ENCODE measurements around the gene ERI3.

ERI3 gene

GRCh38 chr1:44330935-44331334, 24.1 kb downstream of the ERI3 start:
- H3K79me2 ChIP-seq (ENCODE audit: insufficient read depth, low read length) = no peaks in the 10 kb centered on the region
- H3K9ac ChIP-seq (ENCODE audit: low read depth, low read length) = no peak overlapping the region
- no peaks in the 10 kb centered on the region for H3K27me3 ChIP-seq (ENCODE audit: insufficient read depth, low read length, poor library complexity)
- peaks cover 44% of the 10 kb centered on the region for H3K36me3 ChIP-seq (ENCODE audit: insufficient read depth, low read length)
- no peak for ATAC-seq (ENCODE audit: insufficient read depth, low read depth)
- H3K4me3 ChIP-seq (ENCODE audit: low read depth in 1 of 2, low read length in 2 of 2) = no peak overlapping the region
- H3K27ac ChIP-seq (ENCODE audit: low read length) = no peak overlapping the region
- no peak for DNase-seq
- no peak overlapping the region for H3K4me2 ChIP-seq (ENCODE audit: insufficient read depth, low read length)
- H2AFZ ChIP-seq (ENCODE audit: low read depth, low read length) = no peak overlapping the region
- H4K20me1 ChIP-seq (ENCODE audit: insufficient read depth, low read length) = peaks cover 14% of the 10 kb centered on the region; the same call in 1 of the 2 replicates
- no peaks in the 10 kb centered on the region for H3K4me1 ChIP-seq (ENCODE audit: insufficient read depth, low read length)
- H3K9me3 ChIP-seq (ENCODE audit: insufficient read depth, low read length, severe bottlenecking) = no peaks in the 10 kb centered on the region
- no peak for TF ChIP-seq CTCF (IDR thresholded peaks at IDR 0.05; ENCODE audit: borderline replicate concordance, extremely low read depth, low read length, poor library complexity, severe bottlenecking)
- TF ChIP-seq EZH2 (IDR thresholded peaks at IDR 0.05; ENCODE audit: borderline replicate concordance, low read depth, low read length, severe bottlenecking) = no peak

GRCh38 chr1:44328671-44329416, 26.2 kb downstream of the ERI3 start:
- no peak overlapping the region for H3K27ac ChIP-seq (ENCODE audit: low read length)
- ATAC-seq (ENCODE audit: insufficient read depth, low read depth) = no peak

GRCh38 chr1:44327679-44328491, 27.2 kb downstream of the ERI3 start:
- no peak overlapping the region for H3K9ac ChIP-seq (ENCODE audit: low read depth, low read length)
- H3K4me2 ChIP-seq (ENCODE audit: insufficient read depth, low read length) = no peak overlapping the region
- H3K36me3 ChIP-seq (ENCODE audit: insufficient read depth, low read length) = peaks cover 18% of the 10 kb centered on the region
- no peaks in the 10 kb centered on the region for H3K27me3 ChIP-seq (ENCODE audit: insufficient read depth, low read length, poor library complexity)
- DNase-seq = no peak
- no peak overlapping the region for H3K4me3 ChIP-seq (ENCODE audit: low read depth in 1 of 2, low read length in 2 of 2)
- H2AFZ ChIP-seq (ENCODE audit: low read depth, low read length) = no peak overlapping the region
- ATAC-seq (ENCODE audit: insufficient read depth, low read depth) = no peak
- H3K79me2 ChIP-seq (ENCODE audit: insufficient read depth, low read length) = no peaks in the 10 kb centered on the region
- peaks cover 7% of the 10 kb centered on the region; the same call in 1 of the 2 replicates for H4K20me1 ChIP-seq (ENCODE audit: insufficient read depth, low read length)
- H3K4me1 ChIP-seq (ENCODE audit: insufficient read depth, low read length) = no peaks in the 10 kb centered on the region
- TF ChIP-seq CTCF (IDR thresholded peaks at IDR 0.05; ENCODE audit: borderline replicate concordance, extremely low read depth, low read length, poor library complexity, severe bottlenecking) (no peak), EZH2 (IDR thresholded peaks at IDR 0.05; ENCODE audit: borderline replicate concordance, low read depth, low read length, severe bottlenecking) (no peak)
- no peak overlapping the region for H3K27ac ChIP-seq (ENCODE audit: low read length)
- H3K9me3 ChIP-seq (ENCODE audit: insufficient read depth, low read length, severe bottlenecking) = no peaks in the 10 kb centered on the region

More at GRCh38 chr1:44328671-44329416, 26.2 kb downstream of the ERI3 start:
- Histone ChIP-seq H3K4me3 (ENCODE audit: low read depth in 1 of 2, low read length in 2 of 2) (no peak overlapping the region), H2AFZ (ENCODE audit: low read depth, low read length) (no peak overlapping the region), H3K9ac (ENCODE audit: low read depth, low read length) (no peak overlapping the region), H3K27me3 (ENCODE audit: insufficient read depth, low read length, poor library complexity) (no peaks in the 10 kb centered on the region), H3K4me2 (ENCODE audit: insufficient read depth, low read length) (no peak overlapping the region), H3K9me3 (ENCODE audit: insufficient read depth, low read length, severe bottlenecking) (no peaks in the 10 kb centered on the region), H4K20me1 (ENCODE audit: insufficient read depth, low read length) (peaks cover 12% of the 10 kb centered on the region; the same call in 1 of the 2 replicates), H3K36me3 (ENCODE audit: insufficient read depth, low read length) (peaks cover 27% of the 10 kb centered on the region), H3K4me1 (ENCODE audit: insufficient read depth, low read length) (no peaks in the 10 kb centered on the region), H3K79me2 (ENCODE audit: insufficient read depth, low read length) (no peaks in the 10 kb centered on the region)
- TF ChIP-seq CTCF (IDR thresholded peaks at IDR 0.05; ENCODE audit: borderline replicate concordance, extremely low read depth, low read length, poor library complexity, severe bottlenecking) (no peak), EZH2 (IDR thresholded peaks at IDR 0.05; ENCODE audit: borderline replicate concordance, low read depth, low read length, severe bottlenecking) (no peak)
- DNase-seq = no peak

Data from DND-41 (cell line).